ENCODE data around the gene PPP1R13B.

Gene PPP1R13B

GRCh38 chr14:103836976-103837725, 10.2 kb downstream of the PPP1R13B start:
- no peak for DNase-seq (ENCODE audit: low read depth in 1 of 2, low spot score in 1 of 2)

- no peak for DNase-seq (ENCODE audit: low read depth in 1 of 2, low spot score in 1 of 2)
Measured at GRCh38 chr14:103834956-103835355, 12.4 kb downstream of the PPP1R13B start.

- DNase-seq (ENCODE audit: low read depth in 1 of 2, low spot score in 1 of 2) = no peak
Measured at GRCh38 chr14:103833711-103834110, 13.7 kb downstream of the PPP1R13B start.

GRCh38 chr14:103832046-103832445, 15.3 kb downstream of the PPP1R13B start:
- DNase-seq (ENCODE audit: low read depth in 1 of 2, low spot score in 1 of 2) = no peak

- no peak for DNase-seq (ENCODE audit: low read depth in 1 of 2, low spot score in 1 of 2)
Measured at GRCh38 chr14:103830511-103831270, 16.7 kb downstream of the PPP1R13B start.

- no peak for DNase-seq (ENCODE audit: low read depth in 1 of 2, low spot score in 1 of 2)
Measured at GRCh38 chr14:103828315-103828967, 18.9 kb downstream of the PPP1R13B start.

- no peak for DNase-seq (ENCODE audit: low read depth in 1 of 2, low spot score in 1 of 2)
Measured at GRCh38 chr14:103825101-103825500, 22.3 kb downstream of the PPP1R13B start.

- DNase-seq (ENCODE audit: low read depth in 1 of 2, low spot score in 1 of 2) = no peak
Measured at GRCh38 chr14:103820908-103821307, 26.5 kb downstream of the PPP1R13B start.

- DNase-seq (ENCODE audit: low read depth in 1 of 2, low spot score in 1 of 2) = no peak
Measured at GRCh38 chr14:103820382-103820781, 27.0 kb downstream of the PPP1R13B start.

- DNase-seq (ENCODE audit: low read depth in 1 of 2, low spot score in 1 of 2) = no peak
Measured at GRCh38 chr14:103819503-103820307, 27.7 kb downstream of the PPP1R13B start.

GRCh38 chr14:103818870-103819269, 28.5 kb downstream of the PPP1R13B start:
- no peak for DNase-seq (ENCODE audit: low read depth in 1 of 2, low spot score in 1 of 2)

- DNase-seq (ENCODE audit: low read depth in 1 of 2, low spot score in 1 of 2) = no peak
Measured at GRCh38 chr14:103818422-103818821, 29.0 kb downstream of the PPP1R13B start.

GRCh38 chr14:103817595-103817994, 29.8 kb downstream of the PPP1R13B start:
- no peak for DNase-seq (ENCODE audit: low read depth in 1 of 2, low spot score in 1 of 2)

- DNase-seq (ENCODE audit: low read depth in 1 of 2, low spot score in 1 of 2) = no peak
Measured at GRCh38 chr14:103816991-103817390, 30.4 kb downstream of the PPP1R13B start.

GRCh38 chr14:103815253-103815652, 32.1 kb downstream of the PPP1R13B start:
- DNase-seq (ENCODE audit: low read depth in 1 of 2, low spot score in 1 of 2) = no peak

- DNase-seq (ENCODE audit: low read depth in 1 of 2, low spot score in 1 of 2) = no peak
Measured at GRCh38 chr14:103811189-103811588, 36.2 kb downstream of the PPP1R13B start.

- peak; percentile 22 to 38 for DNase-seq (ENCODE audit: low read depth in 1 of 2, low spot score in 1 of 2)
Measured at GRCh38 chr14:103808403-103809001, 38.9 kb downstream of the PPP1R13B start.

- DNase-seq (ENCODE audit: low read depth in 1 of 2, low spot score in 1 of 2) = no peak
Measured at GRCh38 chr14:103806805-103807204, 40.6 kb downstream of the PPP1R13B start.

GRCh38 chr14:103805708-103806107, 41.7 kb downstream of the PPP1R13B start:
- no peak for DNase-seq (ENCODE audit: low read depth in 1 of 2, low spot score in 1 of 2)

GRCh38 chr14:103803661-103804060, 43.7 kb downstream of the PPP1R13B start:
- DNase-seq (ENCODE audit: low read depth in 1 of 2, low spot score in 1 of 2) = no peak

- no peak for DNase-seq (ENCODE audit: low read depth in 1 of 2, low spot score in 1 of 2)
Measured at GRCh38 chr14:103802356-103802755, 45.0 kb downstream of the PPP1R13B start.
